SK-N-MC (cell line): ENCODE results near the gene TMC1.

ENCODE experiments used
- EZH2 ChIP-seq: fragments of 200-600 bp; sonication (generic); IDR thresholded peaks from one replicate; pipeline ENCODE4 v1.6.1; 2017; ENCODE audit warnings: antibody characterized with exemption
- FOXP2 ChIP-seq: optimal IDR thresholded peaks from 2 replicates; pipeline ENCODE3; 2011; ENCODE audit warnings: mild to moderate bottlenecking, moderate library complexity; ENCODE audit not compliant: insufficient read depth; ENCODE audit errors: extremely low read length, control extremely low read depth
- POLR2AphosphoS5 ChIP-seq: IDR thresholded peaks from 2 replicates; pipeline ENCODE4 v1.6.1; 2012; ENCODE audit warnings: mild to moderate bottlenecking, low read depth, low read length, borderline replicate concordance

DNA sequence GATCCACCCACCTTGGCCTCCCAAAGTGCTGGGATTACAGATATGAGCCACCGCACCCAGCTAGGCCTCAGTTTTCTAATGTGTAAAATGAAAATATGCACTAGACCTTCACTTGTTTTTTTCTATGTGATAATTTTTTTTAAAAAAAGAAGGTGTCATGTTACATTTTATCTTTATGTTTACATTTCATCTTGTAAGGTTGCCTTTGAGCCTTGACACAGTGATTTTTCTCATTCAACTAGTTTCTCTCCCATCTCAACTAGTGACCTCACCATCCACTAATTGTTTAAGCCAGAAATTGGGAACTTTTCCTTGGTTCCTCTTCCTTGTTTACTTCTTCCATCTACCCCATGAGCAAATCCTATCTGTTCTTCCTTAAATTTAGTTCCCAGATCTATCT is 21.5 kb downstream of the TMC1 start:
- TF ChIP-seq EZH2 (no peak), POLR2AphosphoS5 (no peak), FOXP2 (no peak)
